HG03521 (cell line): ENCODE measurements around the gene CD36.
"Not testable (repeated sequence)": the region's sequence is repeated elsewhere in the genome, so short reads cannot be mapped to it uniquely, and the experiment has no call there.

ENCODE experiments used
- ATAC-seq: cut with Tn5 transposase; IDR thresholded peaks from one replicate; pipeline ENCODE4 v1.9.1; 2021; ENCODE audit warnings: mild to moderate bottlenecking, moderate library complexity; ENCODE audit not compliant: unreplicated experiment

The CD36 gene

DNA sequence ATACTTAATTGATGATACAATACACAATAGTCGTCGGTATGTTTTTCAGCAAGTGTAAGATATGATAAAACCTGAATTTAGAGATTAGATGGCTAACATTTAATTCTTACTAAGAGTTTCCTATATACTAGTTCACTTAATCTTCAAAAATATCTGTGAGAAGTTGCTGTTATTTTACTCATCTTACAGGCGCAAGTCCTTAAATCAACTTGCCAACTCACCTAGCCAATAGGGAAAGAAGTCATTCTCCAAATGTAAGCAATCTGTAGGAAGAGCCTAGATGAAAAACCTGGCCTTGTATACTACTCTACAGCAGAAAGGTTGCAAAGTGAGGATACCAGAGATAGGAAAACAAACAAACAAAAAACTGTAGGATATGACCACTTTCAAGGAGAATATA lies 10.6 kb downstream of the CD36 start:
- no peak for ATAC-seq

GRCh38 chr7:80650030-80650429 lies 11.6 kb downstream of the CD36 start:
- ATAC-seq = no peak

GRCh38 chr7:80651471-80651870 lies 13.0 kb downstream of the CD36 start:
- ATAC-seq = no peak

DNA sequence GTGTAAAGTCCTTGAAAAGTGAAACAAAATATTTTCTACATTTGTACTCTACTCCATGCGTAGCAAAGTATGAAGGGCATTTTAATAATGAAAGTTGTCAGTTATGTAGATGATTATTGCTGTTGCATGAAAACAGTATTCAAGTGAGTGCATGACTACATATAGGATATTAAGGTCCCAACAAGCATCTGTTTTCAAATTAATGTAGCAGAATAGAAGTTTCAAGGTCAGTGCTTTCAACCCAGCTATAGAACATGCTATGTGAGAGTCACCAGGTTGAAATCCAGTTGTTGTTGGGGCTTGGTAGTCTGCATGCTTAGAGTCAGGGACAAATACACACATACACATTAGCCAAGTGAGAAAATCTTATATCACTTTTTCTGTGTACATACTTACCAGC lies 14.8 kb downstream of the CD36 start:
- ATAC-seq = no peak

DNA sequence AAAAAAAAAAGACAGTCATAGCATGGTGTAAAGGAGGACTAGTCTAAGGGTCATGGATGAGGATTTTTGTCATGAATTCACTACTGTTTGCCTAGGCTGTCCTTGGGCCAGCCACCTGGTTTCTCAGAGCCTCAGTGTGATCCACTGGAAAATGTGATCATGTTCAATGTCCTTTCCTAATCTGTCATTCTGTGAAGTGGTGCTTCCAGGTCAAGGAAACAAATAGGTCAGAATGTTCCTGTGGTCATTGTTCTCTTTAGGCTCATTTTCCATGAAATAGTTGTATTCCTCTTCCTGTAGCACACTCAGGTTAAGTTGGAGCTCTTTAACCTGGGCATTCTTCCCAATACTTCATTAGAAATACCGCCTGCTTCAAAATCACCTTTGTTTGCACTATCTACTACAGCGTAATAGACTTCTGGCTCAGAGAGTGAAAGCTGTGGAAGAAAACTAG lies 16.5 kb downstream of the CD36 start:
- ATAC-seq = no peak

DNA sequence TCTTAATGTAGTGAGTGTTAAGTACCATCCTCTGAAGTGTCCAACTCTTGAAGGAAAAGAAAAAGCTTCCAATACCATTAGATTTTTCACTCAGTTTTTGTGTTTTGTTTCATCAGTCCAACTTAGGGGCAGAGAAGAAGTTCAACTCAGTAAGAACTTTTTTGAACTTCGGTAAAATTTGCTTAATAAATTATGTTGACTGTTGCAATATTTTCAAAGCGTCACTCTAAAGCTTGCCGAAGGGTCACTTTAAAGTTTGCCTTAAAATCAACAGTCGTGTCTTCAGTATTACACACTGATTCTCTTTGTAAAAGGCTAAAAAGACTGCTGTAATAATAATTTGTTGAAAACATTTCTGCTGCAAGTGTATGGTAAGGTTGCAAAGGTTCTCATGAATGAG lies 17.6 kb downstream of the CD36 start:
- no peak for ATAC-seq

- no peak for ATAC-seq
Observed at GRCh38 chr7:80659120-80660055, 20.9 kb downstream of the CD36 start.

DNA sequence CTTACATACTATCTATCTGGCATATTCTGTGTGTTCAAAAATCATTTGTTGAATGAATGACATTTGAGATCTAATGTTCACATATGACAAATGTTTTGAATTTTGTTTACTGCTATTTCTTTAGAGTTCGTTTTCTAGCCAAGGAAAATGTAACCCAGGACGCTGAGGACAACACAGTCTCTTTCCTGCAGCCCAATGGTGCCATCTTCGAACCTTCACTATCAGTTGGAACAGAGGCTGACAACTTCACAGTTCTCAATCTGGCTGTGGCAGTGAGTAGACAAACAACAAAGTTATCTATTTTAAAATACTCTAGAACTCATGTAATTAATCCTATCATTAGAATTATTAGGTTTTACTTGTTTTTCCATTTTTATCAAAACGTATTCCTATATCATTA lies 22.5 kb downstream of the CD36 start:
- no peak for ATAC-seq

DNA sequence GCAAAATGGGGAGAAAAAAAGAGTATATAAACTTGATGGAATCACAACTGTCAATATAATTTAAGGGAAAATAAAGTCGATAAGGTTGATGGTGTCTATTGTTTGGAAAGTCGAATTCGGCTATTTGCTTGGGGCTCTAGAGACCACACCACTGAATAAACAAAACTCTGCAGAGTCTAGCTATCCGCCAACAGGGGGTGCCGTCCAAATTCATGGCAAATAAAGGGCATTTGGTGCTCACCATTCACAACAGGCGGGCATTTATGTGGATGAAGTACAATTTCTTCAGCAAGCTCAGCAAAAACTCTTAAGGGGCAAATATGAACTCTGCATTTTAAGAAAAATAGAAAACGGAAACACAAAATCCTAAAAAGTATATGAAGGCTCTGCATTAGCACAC lies 23.3 kb downstream of the CD36 start:
- no peak for ATAC-seq

- ATAC-seq = no peak
Observed at GRCh38 chr7:80662252-80662651, 23.8 kb downstream of the CD36 start.

GRCh38 chr7:80665526-80665925 lies 27.1 kb downstream of the CD36 start:
- no peak for ATAC-seq

GRCh38 chr7:80666376-80666775 lies 27.9 kb downstream of the CD36 start:
- ATAC-seq = no peak

GRCh38 chr7:80669367-80669766 lies 30.9 kb downstream of the CD36 start:
- not testable (repeated sequence) for ATAC-seq

DNA sequence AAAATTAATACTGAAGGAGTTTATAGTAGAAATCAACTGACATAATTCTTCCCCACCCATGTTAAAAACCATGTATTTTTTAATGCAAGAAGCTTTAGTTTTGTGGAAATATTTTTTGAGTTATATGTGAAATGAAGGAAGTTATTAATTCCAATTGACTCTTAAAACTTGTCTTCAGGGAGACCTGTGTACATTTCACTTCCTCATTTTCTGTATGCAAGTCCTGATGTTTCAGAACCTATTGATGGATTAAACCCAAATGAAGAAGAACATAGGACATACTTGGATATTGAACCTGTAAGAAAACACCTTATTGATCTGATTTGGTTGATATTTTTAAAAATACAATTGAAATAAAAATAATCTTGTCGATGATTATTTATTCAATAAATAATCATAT lies 33.3 kb downstream of the CD36 start:
- no peak for ATAC-seq

DNA sequence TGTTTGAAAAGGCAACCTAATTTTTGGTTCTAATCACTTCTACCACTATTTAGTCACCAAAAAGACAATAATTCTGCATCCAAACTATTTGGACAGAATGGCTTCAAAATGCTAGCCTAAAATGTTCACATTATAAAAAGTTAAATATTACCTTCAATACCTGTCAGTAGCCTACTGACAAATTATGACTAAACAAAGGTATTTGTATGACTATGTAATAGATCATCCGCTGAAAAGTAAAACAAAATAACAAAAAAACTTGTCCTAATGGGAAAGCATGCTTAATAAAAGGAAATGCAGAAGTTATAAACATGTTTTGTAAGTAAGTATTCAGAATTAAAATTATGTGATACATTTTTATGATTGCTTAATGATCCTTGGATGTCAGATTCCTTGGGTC lies 36.6 kb downstream of the CD36 start:
- ATAC-seq = no peak

DNA sequence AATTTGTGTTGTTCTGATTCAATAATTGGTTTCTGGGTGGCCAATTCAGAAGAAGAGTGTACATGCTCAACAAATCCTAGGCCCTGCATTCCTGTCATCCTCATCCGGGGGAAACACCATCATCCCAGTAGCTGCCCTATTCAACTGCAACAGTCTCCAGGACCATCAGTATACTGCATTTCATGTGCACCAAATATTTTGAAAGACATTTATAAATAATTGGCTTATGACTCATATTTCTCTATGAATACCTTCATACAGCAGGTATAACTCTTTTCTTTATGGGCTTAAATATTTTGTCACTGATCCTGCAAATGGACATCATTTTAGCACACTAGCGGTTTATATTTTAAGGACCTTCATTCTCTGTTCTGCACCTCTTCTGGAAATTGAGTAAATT lies 38.0 kb downstream of the CD36 start:
- no peak for ATAC-seq

DNA sequence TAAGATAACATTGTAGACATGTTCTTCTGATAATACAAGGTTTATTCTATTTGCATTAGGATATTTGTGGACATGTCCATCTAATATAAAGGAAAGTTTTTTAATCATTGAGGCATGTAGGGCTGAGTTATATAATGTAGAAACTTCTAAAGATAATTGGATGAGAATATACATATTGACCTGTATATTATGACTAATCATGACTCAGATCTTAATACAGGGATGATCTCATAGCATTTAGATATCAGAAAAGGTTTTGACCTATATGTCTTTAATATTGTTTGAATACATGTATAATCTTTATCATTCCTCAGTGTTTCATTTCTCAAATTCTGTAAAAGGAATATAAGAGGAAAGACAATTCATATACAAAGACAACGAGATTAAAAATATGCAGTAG lies 39.2 kb downstream of the CD36 start:
- ATAC-seq = no peak

DNA sequence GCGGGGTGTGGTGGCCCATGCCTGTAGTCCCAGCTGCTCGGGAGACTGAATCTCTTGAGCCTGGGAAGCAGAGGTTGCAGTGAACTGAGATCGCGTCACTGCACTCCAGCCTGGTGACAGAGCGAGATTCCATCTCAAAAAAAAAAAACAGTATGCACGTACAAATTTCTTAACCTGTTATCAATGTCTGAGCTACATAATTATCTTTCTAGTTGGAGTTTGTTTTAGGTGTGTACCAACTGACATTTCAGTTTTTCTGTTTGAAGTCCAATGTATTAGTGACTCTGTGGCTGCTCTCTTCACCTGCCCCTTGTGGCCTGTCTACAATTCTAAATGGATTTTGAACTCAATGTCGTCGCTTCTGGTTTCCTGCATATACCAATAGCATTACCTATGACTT lies 40.3 kb downstream of the CD36 start:
- ATAC-seq = no peak

DNA sequence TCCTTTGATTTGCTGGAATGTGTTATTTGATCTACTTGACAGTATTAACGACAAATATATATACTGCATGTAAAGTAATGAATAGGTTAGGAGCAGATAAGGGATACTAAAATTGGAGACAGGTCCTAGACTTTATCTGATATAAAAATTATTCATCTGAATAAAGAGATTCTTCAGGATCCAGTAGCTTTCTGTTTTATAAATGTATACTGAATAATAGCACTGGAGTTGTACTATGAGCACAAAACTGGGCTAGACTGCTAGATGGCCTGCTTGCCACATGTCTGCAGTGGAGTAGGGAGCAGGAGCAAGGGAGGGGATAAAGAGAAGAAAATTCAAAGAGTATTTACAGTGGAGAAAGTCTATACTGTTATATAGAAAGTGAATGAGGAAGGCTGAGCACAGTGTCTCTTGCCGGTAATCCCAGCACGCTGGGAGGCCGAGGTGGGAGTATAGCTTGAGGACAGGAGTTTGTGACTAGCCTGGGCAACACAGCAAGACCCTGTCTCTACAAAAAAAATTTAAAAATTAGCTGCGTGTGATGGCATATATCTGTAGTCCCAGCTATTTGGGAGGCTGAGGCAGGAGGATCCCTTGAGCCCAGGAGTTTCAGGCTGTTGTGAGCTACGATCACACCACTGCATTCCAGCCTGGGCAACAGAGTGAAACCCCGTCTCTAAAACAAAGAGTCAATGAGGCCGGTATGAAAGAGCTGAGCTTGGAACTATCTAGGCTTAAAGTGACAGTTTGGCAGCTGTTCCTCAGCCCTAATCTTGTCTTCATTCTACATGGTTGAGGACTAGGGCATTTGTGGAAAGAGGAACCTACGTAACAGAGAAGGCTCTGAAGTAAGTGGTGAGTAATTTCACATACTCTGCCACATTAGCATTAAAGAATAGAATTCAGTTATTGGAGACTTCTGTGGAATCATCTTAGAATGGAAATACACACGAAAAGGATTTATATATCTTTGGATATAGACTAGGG lies 41.8 kb downstream of the CD36 start:
- ATAC-seq = no peak

DNA sequence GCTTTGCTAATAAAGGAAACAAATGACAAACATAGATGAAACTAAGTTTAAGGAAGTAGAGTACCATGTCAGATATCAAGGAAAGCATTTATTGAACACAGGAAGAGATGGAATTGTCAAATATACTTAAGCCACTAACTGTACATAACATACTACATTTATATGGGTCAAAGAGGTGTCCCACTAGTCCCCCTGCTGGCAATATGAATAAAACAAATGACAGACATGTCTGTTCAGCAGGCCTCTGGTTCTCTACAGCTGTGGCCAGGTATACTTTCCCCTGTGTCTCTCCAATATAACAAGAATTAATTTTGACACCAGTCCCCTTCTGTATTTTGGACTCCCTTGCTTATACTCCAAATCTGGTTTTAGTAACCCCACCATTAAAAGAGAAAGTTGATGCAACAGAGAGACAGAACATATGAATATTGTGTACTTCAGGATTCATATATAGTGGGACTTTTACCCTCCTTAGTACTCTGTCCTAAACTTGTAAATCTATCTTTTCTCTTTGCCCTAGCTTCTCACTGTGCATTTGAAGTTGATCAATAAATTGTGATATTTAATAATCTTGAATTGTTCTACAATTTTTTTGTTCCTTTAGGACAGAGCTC lies 42.9 kb downstream of the CD36 start:
- no peak for ATAC-seq

- no peak for ATAC-seq
Observed at GRCh38 chr7:80682744-80683143, 44.3 kb downstream of the CD36 start.
